Right renal cortex interstitium (tissue), 3 donors: ENCODE results near the gene CDH4. TPM values are rescaled to one million over a fixed set of nuclear protein-coding genes. Genes with fewer than 3 reads are reported as not detected.

ENCODE experiments used
- DNase-seq, 3 donors: peaks; one replicate each; pipeline ENCODE4 v3.0.0-alpha.2; 2013; ENCODE audit warnings: low read depth in 3 of 3, low spot score in 2 of 3
- polyA plus RNA-seq, 3 donors: library from polyadenylated mRNA; unstranded; fragments of 120-200 nt; gene quantifications; one replicate each; pipeline ENCODE4 v1.2.1, GENCODE V29; 2013; ENCODE audit not compliant: insufficient read length in 3 of 3

Gene CDH4
- polyA plus RNA-seq, 3 donors: 5.8 to 6.8 (median 5.9) TPM

DNA sequence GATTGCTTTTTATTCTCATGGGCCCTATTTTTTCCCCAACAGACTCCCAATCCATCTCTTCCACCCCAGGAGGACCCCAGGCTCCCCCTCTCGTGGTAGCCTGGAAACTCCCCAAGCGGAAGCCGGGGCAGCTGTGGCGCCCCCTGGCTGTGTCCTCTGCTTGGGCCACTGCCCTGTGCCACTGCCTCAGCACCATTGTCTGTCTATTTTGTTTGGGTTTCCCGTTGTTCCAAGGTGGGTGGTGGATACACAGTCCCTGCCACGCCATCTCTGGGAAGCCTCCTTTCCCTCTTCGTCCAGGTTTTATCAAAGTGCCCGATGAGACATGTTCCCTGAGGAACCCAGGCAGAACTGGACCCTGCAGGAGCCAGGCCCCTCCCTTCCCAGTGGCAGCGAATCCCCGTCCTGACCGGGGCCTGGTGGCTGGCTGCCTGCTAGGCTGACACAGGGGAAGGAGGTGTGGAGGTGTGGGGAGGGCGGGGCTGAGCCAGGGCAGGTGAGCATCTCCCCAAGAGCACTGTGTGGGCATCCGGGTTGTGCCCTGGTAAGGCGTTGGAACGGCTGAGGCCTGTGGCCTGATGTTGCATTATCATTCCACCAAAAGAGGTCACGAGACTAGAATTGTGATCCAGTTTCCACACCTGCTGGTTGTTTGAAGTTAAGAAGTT lies 228.2 kb downstream of the CDH4 start:
- no peak for DNase-seq

DNA sequence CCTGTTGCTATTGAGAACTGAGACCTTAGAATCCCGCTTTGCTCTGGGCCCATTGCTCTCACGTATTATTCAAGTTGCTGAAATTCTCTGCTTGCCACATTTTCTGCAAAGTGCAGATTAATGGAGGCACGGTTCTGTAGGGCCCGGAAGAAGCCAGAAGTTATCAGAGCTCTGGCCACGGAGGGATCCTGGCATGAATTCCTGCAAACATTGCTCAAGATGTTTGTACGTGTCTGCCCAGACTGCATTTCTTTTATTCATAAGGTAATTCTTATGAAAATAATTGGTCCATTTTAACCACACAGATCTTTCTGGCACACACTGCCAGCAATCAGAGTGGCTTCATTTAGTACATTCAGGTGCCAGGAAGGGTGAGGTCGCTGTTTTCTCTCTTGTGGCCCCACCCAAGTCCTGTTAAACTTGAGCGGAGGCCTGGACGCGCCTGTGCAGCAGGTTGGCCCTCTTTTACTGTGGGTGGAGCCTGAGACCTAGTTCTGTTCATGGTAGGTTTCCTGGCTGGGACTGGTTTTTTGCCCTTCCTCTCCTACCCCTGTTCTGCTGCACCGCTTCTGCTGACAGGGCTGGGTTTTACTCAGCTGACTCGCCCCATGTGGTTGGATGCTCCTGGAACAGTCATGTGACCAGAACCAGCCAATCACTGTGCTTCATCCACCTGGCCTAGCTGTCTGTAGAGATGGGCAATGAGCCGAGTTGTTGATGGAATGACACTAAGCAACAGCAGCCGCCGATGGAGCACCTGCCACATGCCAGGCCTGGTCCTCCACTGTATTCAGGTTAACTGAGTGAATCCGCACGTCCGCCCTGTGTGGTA lies 230.2 kb downstream of the CDH4 start:
- no peak for DNase-seq

DNA sequence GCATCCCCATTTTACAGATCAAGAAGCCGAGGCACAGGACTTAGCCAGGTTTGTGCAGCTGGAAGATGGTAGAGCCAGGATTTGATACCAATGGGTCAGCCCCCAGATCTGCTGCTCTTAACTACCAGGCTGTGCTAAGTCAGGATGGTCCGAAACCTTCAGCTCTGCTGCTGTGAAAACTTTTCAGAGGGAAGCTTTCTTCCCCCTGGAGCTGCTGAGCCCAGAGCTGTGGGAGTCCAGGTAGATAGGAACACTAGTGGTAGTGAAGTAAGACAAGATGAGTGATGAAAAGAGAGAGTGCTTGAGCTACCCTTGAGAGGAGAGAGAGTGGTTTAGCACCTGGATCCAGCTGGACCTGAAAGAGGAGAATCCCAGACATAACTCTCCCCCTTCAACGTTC lies 230.8 kb downstream of the CDH4 start:
- no peak for DNase-seq

GRCh38 chr20:61483336-61484067 lies 231.4 kb downstream of the CDH4 start:
- DNase-seq: no peak

GRCh38 chr20:61486198-61486597 lies 234.1 kb downstream of the CDH4 start:
- no peak for DNase-seq

DNA sequence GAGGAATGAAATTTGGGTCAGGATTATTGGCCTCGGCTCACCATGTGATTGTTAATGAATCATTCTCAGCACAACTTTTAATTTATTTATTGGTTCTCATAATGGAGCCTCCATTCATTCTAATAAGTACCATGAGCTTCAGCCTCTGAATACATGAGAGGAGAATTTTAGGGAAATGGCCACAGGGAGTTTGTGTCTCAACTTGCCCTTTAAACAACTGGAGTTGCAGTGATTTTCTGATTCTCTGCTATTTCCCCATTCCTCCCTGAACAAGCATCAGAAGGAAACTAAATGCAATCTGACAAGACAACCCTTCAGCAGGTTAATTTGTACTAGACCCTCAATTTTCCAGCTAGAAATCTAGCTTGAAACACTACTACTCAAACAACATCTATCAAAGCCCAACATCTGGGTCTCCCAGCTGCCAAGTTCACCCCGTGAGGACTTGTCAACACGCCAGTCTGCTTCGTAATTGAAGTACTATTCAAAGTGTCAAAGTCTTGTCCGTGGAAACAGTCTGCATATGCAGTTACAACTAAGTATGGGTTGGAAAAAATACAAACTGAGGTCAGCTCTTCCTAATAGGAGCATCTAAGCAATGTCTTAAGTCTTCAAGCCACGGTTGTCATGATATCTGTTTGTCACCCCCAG lies 235.4 kb downstream of the CDH4 start:
- DNase-seq: no peak

GRCh38 chr20:61487997-61488371 lies 235.9 kb downstream of the CDH4 start:
- no peak for DNase-seq

GRCh38 chr20:61490721-61491120 lies 238.7 kb downstream of the CDH4 start:
- DNase-seq: no peak

DNA sequence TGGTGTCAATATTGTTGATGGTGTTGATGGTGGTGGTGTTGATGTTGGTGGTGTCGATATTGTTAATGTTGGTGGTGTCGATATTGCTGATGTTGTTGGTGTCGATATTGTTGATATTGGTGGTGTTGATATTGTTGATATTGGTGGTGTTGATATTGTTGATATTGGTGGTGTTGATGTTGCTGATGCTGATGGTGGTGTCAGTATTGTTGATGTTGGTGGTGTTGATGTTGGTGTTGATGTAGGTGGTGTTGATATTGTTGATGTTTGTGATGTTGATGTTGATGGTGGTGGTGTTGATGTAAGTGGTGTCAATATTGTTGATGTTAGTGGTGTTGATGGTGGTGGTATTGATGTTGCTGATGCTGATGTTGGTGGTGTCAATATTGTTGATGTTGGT lies 240.0 kb downstream of the CDH4 start:
- no peak for DNase-seq

DNA sequence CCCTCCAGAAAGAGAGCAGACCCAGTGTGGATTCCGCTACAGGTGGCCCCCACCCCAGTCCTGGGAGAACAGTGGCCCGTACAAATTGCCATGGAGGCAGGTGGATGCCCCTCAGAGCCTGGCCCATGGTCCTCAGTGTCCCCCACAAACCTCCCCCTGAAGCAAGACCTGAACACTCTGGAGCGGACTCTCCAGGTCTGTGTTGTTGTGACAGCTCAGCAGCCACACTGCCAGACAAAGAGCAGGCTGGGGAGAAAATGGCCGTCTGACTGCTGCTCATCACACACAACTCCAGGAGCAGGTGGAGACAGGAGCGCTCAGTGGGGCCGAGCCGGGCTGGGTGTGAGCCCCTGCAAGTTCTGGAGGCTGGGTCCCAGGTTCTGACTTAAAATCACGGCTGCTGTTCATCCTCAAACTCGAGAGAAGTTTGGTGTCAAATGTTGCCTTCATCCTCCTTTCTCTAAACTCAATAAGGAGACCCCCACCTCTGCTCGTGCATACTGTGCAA lies 241.8 kb downstream of the CDH4 start:
- no peak for DNase-seq

- no peak for DNase-seq
Observed at GRCh38 chr20:61494763-61495575, 242.9 kb downstream of the CDH4 start.

DNA sequence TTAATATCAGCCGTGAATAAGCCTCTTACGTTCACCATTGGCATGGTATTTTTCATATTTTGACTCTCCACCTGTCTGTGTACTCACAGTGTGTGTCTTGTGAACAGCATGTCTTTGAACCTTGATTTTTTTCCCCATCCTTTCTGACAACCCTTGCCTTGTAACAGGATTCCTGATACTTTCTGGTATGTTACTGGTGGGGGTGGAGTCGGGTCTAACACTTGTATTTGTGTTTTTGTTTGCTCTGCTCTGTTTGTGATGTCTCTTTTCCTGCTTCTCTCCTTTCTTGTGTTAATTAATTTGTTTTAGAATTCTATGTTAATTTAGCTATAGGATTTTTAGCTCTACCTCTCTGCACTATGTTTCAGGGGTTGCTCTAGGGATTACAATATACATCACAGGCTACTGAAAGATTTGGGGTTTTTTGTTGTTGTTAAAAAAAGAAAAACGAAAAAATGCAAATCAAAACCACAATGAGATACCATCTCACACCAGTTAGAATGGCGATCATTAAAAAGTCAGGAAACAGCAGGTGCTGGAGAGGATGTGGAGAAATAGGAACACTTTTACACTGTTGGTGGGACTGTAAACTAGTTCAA lies 245.1 kb downstream of the CDH4 start:
- no peak for DNase-seq

- no peak for DNase-seq
Observed at GRCh38 chr20:61499859-61500554, 247.9 kb downstream of the CDH4 start.

DNA sequence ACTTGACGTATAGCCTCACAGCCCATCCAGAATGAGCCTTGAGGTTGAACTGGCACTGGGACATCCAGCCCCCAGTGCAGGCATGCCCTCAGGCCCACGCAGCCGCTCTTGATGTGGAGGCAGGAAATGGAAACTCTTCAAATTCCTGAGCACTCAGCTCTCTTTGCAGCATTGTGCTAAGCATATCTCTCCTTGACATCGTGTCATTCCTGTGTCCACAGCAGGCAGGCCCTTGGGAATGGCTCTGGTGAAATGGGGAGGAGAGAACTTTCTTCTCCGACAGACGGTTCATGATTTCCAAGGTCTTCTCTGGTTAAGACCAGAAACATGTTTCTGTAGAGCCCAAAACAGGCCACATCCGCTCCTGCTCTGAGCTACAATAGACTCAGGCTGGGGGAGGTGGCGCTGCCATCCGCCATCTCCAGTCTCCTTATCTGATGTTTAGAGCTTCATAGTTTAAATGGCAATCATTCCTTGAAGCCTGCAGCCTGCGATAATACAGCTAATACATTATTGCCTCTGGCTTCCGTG lies 248.8 kb downstream of the CDH4 start:
- DNase-seq: no peak

- DNase-seq: no peak
Observed at GRCh38 chr20:61502433-61502832, 250.4 kb downstream of the CDH4 start.

- DNase-seq: no peak
Observed at GRCh38 chr20:61503106-61503505, 251.0 kb downstream of the CDH4 start.

DNA sequence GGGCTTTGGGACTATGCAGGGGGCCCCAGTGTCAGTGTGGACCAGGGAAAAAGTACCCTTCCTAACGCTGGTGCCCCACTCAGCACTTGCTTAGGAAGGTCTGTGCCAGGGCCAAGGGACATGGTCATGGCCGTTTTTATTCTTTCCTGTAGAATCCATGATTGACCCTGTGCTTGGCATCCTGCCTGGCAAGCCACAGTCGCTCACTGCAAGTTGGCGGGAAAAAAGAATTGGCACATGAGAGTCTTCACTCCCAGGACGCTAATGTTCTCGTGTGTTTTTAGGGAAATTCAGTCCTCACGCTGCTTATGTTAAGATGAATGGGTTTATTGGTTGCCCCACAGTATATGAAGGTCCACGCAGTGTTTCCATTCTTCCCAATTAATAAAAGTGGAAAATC lies 253.4 kb downstream of the CDH4 start:
- DNase-seq: no peak

DNA sequence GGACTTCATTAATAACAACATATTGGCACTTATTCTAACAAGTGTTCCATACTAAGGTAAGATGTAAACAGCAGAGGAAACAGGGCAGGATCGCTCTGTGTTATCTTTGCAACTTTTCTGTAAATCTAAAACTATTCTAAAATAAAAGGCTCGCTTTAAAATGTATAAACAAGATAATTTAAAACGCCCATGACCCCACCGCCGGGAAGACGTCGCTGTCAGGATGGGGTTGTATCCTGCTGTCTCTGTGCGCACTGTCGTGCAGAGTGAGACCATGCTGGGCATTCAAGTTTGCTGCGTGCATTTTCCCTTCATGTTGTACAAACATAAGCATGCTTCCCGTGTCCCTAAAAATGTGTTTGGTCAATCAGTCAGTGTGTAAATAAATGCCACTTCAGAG lies 255.7 kb downstream of the CDH4 start:
- no peak for DNase-seq
